GM19463 (cell line): ENCODE measurements around the gene DEF6.

Experiments used
- ATAC-seq: cut with Tn5 transposase; IDR thresholded peaks from one replicate; pipeline ENCODE4 v1.9.1; 2021; ENCODE audit warnings: mild to moderate bottlenecking, moderate library complexity; ENCODE audit not compliant: unreplicated experiment

Gene DEF6

GRCh38 chr6:35342258-35343091, 44.9 kb downstream of the DEF6 start, which contains the start of gene PPARD:
Gene PPARD (plus strand): TSS chr6:35342558. CDS start chr6:35411088, 68,530 bp downstream.
- ATAC-seq = peak; percentile 99

- no peak for ATAC-seq
Observed at GRCh38 chr6:35343092-35343834, 45.6 kb downstream of the DEF6 start.

- ATAC-seq = no peak
Observed at GRCh38 chr6:35343835-35344550, 46.4 kb downstream of the DEF6 start.

GRCh38 chr6:35351422-35351821, 53.8 kb downstream of the DEF6 start:
- ATAC-seq = no peak

GRCh38 chr6:35352735-35353134, 55.1 kb downstream of the DEF6 start:
- ATAC-seq = no peak

GRCh38 chr6:35354361-35355135, 56.9 kb downstream of the DEF6 start:
- no peak for ATAC-seq

GRCh38 chr6:35356391-35356790, 58.8 kb downstream of the DEF6 start:
- ATAC-seq = no peak

GRCh38 chr6:35357677-35358076, 60.1 kb downstream of the DEF6 start:
- no peak for ATAC-seq

- ATAC-seq = no peak
Observed at GRCh38 chr6:35358086-35358485, 60.5 kb downstream of the DEF6 start.

GRCh38 chr6:35359346-35359743, 61.7 kb downstream of the DEF6 start:
- no peak for ATAC-seq

- ATAC-seq = no peak
Observed at GRCh38 chr6:35359744-35360348, 62.2 kb downstream of the DEF6 start.

GRCh38 chr6:35360349-35361138, 62.9 kb downstream of the DEF6 start:
- ATAC-seq = no peak

GRCh38 chr6:35362200-35362599, 64.6 kb downstream of the DEF6 start:
- ATAC-seq = no peak

- no peak for ATAC-seq
Observed at GRCh38 chr6:35363293-35363750, 65.7 kb downstream of the DEF6 start.

GRCh38 chr6:35365594-35366203, 68.1 kb downstream of the DEF6 start:
- no peak for ATAC-seq

GRCh38 chr6:35366204-35366596, 68.6 kb downstream of the DEF6 start:
- no peak for ATAC-seq

- no peak for ATAC-seq
Observed at GRCh38 chr6:35367646-35368037, 70.0 kb downstream of the DEF6 start.

- no peak for ATAC-seq
Observed at GRCh38 chr6:35368038-35368887, 70.6 kb downstream of the DEF6 start.
